22Rv1 (cell line): ENCODE measurements around the gene IRS2.

Source experiments
- H3K27ac ChIP-seq: fragments of 450-650 bp; 2 replicates; pipeline ENCODE4 v1.5.1; 2017
- CTCF ChIP-seq: fragments of 450-650 bp; IDR thresholded peaks from 2 replicates; pipeline ENCODE4 v1.5.1; 2017; ENCODE audit warnings: mild to moderate bottlenecking
- ZFX ChIP-seq: fragments of 450-650 bp; IDR thresholded peaks from 2 replicates; pipeline ENCODE4 v1.6.1; 2017; ENCODE audit warnings: antibody characterized with exemption, borderline replicate concordance

IRS2 gene

GRCh38 chr13:109707742-109708617 lies 78.4 kb downstream of the IRS2 start:
- H3K27ac ChIP-seq: no peak overlapping the region
- TF ChIP-seq CTCF: no peak
- TF ChIP-seq ZFX: no peak

- TF ChIP-seq ZFX: no peak
- no peak for TF ChIP-seq CTCF
- no peak overlapping the region for H3K27ac ChIP-seq
These were observed 79.2 kb downstream of the IRS2 start for GRCh38 chr13:109707044-109707741.

GRCh38 chr13:109706015-109706715 lies 80.2 kb downstream of the IRS2 start:
- H3K27ac ChIP-seq: no peak overlapping the region
- TF ChIP-seq ZFX (no peak), CTCF (no peak)

- 0 out of 2 replicates have a peak overlapping the region, but pooled peaks have one; percentile 35 for H3K27ac ChIP-seq
- TF ChIP-seq CTCF (no peak), ZFX (no peak)
These were observed 81.4 kb downstream of the IRS2 start for GRCh38 chr13:109704771-109705635.

GRCh38 chr13:109703250-109703649 lies 83.1 kb downstream of the IRS2 start:
- H3K27ac ChIP-seq: no peak overlapping the region
- no peak for TF ChIP-seq CTCF
- no peak for TF ChIP-seq ZFX
